GM21737 (cell line): ENCODE results near the gene FYN.

Experiments
- ATAC-seq: cut with Tn5 transposase; IDR thresholded peaks from one replicate; pipeline ENCODE4 v1.9.1; 2021; ENCODE audit warnings: mild to moderate bottlenecking, moderate library complexity; ENCODE audit not compliant: unreplicated experiment

Gene FYN

GRCh38 chr6:111773501-111774345 is 99.5 kb downstream of the FYN start:
- ATAC-seq, result no peak

- no peak for ATAC-seq
Measured at GRCh38 chr6:111772381-111772780, 100.9 kb downstream of the FYN start.

GRCh38 chr6:111771629-111772028 is 101.6 kb downstream of the FYN start:
- ATAC-seq, result no peak

- no peak for ATAC-seq
Measured at GRCh38 chr6:111771094-111771432, 102.2 kb downstream of the FYN start.

GRCh38 chr6:111770263-111771093 is 102.8 kb downstream of the FYN start:
- no peak for ATAC-seq

GRCh38 chr6:111769365-111770152 is 103.7 kb downstream of the FYN start:
- no peak for ATAC-seq

- ATAC-seq, result no peak
Measured at GRCh38 chr6:111768431-111768770, 104.9 kb downstream of the FYN start.

- ATAC-seq, result no peak
Measured at GRCh38 chr6:111767752-111768430, 105.4 kb downstream of the FYN start.

- no peak for ATAC-seq
Measured at GRCh38 chr6:111766201-111766857, 106.9 kb downstream of the FYN start.

GRCh38 chr6:111765763-111766162 is 107.5 kb downstream of the FYN start:
- ATAC-seq, result no peak

- ATAC-seq, result peak; percentile 67
Measured at GRCh38 chr6:111764238-111765175, 108.7 kb downstream of the FYN start.

- no peak for ATAC-seq
Measured at GRCh38 chr6:111763381-111763780, 109.9 kb downstream of the FYN start.

GRCh38 chr6:111761783-111762312 is 111.4 kb downstream of the FYN start:
- peak; percentile 52 for ATAC-seq

- ATAC-seq, result no peak
Measured at GRCh38 chr6:111761212-111761611, 112.0 kb downstream of the FYN start.

GRCh38 chr6:111759836-111760785 is 113.1 kb downstream of the FYN start:
- no peak for ATAC-seq

GRCh38 chr6:111759331-111759835 is 113.9 kb downstream of the FYN start:
- ATAC-seq, result no peak

- no peak for ATAC-seq
Measured at GRCh38 chr6:111758608-111759329, 114.5 kb downstream of the FYN start.
